ENCODE measurements around the gene DCAF15. TPM values are rescaled to one million over a fixed set of nuclear protein-coding genes. Genes with fewer than 3 reads are reported as not detected.

Gene DCAF15
- total RNA-seq, 1 donor from 2014 or later: 83.4 TPM

- H3K27ac Mint-ChIP-seq: no peak overlapping the region
- no peak for ATAC-seq (ENCODE audit: low read depth)
- ChIA-PET POLR2A (interaction anchor here (9.5 kb wide), 1 partner anchor 11 kb away, joined by 107 read pairs; no protein-coding TSS in a partner anchor), CTCF (no interaction called here)
- intact Hi-C loops (cut with micrococcal nuclease): no loop called here
- H3K4me1 Mint-ChIP-seq: peaks cover 40% of the 10 kb centered on the region
- no peaks in the 10 kb centered on the region for H3K9me3 Mint-ChIP-seq
- no peak for TF ChIP-seq CTCF (IDR thresholded peaks at IDR 0.05)
- DNase-seq: no peak
- H3K4me3 Mint-ChIP-seq: no peak overlapping the region
- no peaks in the 10 kb centered on the region for H3K27me3 Mint-ChIP-seq
- peaks cover 28% of the 10 kb centered on the region for H3K36me3 Mint-ChIP-seq (ENCODE audit: low read depth)
Observed at GRCh38 chr19:13998426-13998825, 46.1 kb downstream of the DCAF15 start.

GRCh38 chr19:13999085-13999484 lies 46.8 kb downstream of the DCAF15 start:
- H3K27me3 Mint-ChIP-seq: no peaks in the 10 kb centered on the region
- ATAC-seq (ENCODE audit: low read depth) (no peak), DNase-seq (no peak)
- intact Hi-C loops (cut with micrococcal nuclease): no loop called here
- H3K36me3 Mint-ChIP-seq (ENCODE audit: low read depth): peaks cover 28% of the 10 kb centered on the region
- no peak overlapping the region for H3K4me3 Mint-ChIP-seq
- peaks cover 45% of the 10 kb centered on the region for H3K4me1 Mint-ChIP-seq
- no peak for TF ChIP-seq CTCF (IDR thresholded peaks at IDR 0.05)
- POLR2A ChIA-PET: interaction anchor here (9.5 kb wide), 1 partner anchor 12 kb away, joined by 107 read pairs; no protein-coding TSS in a partner anchor
- no peak overlapping the region for H3K27ac Mint-ChIP-seq
- CTCF ChIA-PET: no interaction called here
- no peaks in the 10 kb centered on the region for H3K9me3 Mint-ChIP-seq

GRCh38 chr19:14000691-14001375 lies 48.5 kb downstream of the DCAF15 start:
- ATAC-seq (ENCODE audit: low read depth) (no peak), DNase-seq (no peak)
- no peak for TF ChIP-seq CTCF (IDR thresholded peaks at IDR 0.05)
- CTCF ChIA-PET: no interaction called here
- Mint-ChIP-seq H3K36me3 (ENCODE audit: low read depth) (peaks cover 24% of the 10 kb centered on the region), H3K4me3 (peak overlapping the region; percentile 32), H3K27me3 (no peaks in the 10 kb centered on the region), H3K27ac (peak overlapping the region; percentile 92), H3K4me1 (peaks cover 60% of the 10 kb centered on the region), H3K9me3 (no peaks in the 10 kb centered on the region)
- POLR2A ChIA-PET: interaction anchor here (5.2 to 9.5 kb wide), 2 partner anchors 14 to 30 kb away, joined by 33 to 107 read pairs; partner anchors contain the start of gene IL27RA
- intact Hi-C loops (cut with micrococcal nuclease): loop anchor here (10.0 kb wide), 1 partner anchor 846 kb away; the partner anchor contains the start of genes IER2 and STX10

- H3K9me3 Mint-ChIP-seq: no peaks in the 10 kb centered on the region
- H3K27me3 Mint-ChIP-seq: no peaks in the 10 kb centered on the region
- peaks cover 68% of the 10 kb centered on the region for H3K4me1 Mint-ChIP-seq
- intact Hi-C loops (cut with micrococcal nuclease): loop anchor here (10.0 kb wide), 1 partner anchor 848 kb away; the partner anchor contains the start of genes IER2 and STX10
- ATAC-seq (ENCODE audit: low read depth) (no peak), DNase-seq (no peak)
- H3K27ac Mint-ChIP-seq: peak overlapping the region; percentile 92
- H3K36me3 Mint-ChIP-seq (ENCODE audit: low read depth): peaks cover 24% of the 10 kb centered on the region
- ChIA-PET POLR2A (interaction anchor here (0.5 to 9.5 kb wide), 8 partner anchors 9 to 50 kb away, joined by 3 to 107 read pairs (median 7); partner anchors contain the start of genes DCAF15 and IL27RA), CTCF (interaction anchor here (2.5 kb wide), 1 partner anchor 29 kb away, joined by 8 read pairs; the partner anchor contains the start of gene IL27RA)
- no peak for TF ChIP-seq CTCF (IDR thresholded peaks at IDR 0.05)
- peak overlapping the region; percentile 55 for H3K4me3 Mint-ChIP-seq
Observed at GRCh38 chr19:14002571-14003250, 50.4 kb downstream of the DCAF15 start.

All from activated B cell treated with CpG ODN at 0.5 μM for 24 hours (primary cell).